Measurements from ENCODE around the gene CHST14. TPM values are rescaled to one million over a fixed set of nuclear protein-coding genes. Genes with fewer than 3 reads are reported as not detected.
A peak's percentile ranks its signal among the peaks of the same experiment; 100 is the strongest.

CHST14 gene
- total RNA-seq, 1 donor, result 14.2 TPM

- no peak for DNase-seq (ENCODE audit: low read depth)
- TF ChIP-seq, protein P1, sequence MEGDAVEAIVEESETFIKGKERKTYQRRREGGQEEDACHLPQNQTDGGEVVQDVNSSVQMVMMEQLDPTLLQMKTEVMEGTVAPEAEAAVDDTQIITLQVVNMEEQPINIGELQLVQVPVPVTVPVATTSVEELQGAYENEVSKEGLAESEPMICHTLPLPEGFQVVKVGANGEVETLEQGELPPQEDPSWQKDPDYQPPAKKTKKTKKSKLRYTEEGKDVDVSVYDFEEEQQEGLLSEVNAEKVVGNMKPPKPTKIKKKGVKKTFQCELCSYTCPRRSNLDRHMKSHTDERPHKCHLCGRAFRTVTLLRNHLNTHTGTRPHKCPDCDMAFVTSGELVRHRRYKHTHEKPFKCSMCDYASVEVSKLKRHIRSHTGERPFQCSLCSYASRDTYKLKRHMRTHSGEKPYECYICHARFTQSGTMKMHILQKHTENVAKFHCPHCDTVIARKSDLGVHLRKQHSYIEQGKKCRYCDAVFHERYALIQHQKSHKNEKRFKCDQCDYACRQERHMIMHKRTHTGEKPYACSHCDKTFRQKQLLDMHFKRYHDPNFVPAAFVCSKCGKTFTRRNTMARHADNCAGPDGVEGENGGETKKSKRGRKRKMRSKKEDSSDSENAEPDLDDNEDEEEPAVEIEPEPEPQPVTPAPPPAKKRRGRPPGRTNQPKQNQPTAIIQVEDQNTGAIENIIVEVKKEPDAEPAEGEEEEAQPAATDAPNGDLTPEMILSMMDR (IDR thresholded peaks at IDR 0.05; ENCODE audit: insufficient read depth, low read depth, low read length), result no peak
- H3K4me3 ChIP-seq (ENCODE audit: low read depth, low read length), result no peak overlapping the region
Observed at GRCh38 chr15:40429068-40429710, 41.6 kb upstream of the CHST14 start.

DNA sequence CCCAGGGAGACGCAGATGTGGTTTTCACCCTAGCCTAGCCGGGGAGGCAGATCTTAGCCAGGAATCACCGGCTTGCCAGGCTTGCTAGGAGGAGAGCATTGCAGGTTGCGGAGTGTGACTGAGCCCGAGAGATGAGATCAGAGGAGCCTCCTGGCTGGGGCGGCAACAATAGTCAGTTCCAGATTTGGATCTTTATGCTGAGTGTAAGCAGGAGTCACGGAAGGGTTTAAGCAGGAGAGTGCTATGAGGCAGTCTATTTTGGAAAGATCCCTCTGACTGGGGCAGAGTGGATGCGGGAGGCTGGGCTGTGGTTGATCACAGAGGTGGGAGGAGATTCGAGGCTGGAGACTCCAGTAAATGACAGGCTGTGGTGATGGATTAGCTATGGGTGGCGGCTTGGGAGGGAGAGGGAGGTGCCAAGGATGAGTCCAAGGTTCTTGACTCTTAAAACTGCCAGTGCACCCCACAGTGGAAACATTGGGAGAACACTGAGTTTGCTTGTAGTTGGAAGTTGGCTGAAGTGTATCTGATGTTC, 40.4 kb upstream of the CHST14 start:
- no peak for DNase-seq (ENCODE audit: low read depth)
- H3K4me3 ChIP-seq (ENCODE audit: low read depth, low read length), result no peak overlapping the region
- TF ChIP-seq, protein P1 (IDR thresholded peaks at IDR 0.05; ENCODE audit: insufficient read depth, low read depth, low read length), result no peak

DNA sequence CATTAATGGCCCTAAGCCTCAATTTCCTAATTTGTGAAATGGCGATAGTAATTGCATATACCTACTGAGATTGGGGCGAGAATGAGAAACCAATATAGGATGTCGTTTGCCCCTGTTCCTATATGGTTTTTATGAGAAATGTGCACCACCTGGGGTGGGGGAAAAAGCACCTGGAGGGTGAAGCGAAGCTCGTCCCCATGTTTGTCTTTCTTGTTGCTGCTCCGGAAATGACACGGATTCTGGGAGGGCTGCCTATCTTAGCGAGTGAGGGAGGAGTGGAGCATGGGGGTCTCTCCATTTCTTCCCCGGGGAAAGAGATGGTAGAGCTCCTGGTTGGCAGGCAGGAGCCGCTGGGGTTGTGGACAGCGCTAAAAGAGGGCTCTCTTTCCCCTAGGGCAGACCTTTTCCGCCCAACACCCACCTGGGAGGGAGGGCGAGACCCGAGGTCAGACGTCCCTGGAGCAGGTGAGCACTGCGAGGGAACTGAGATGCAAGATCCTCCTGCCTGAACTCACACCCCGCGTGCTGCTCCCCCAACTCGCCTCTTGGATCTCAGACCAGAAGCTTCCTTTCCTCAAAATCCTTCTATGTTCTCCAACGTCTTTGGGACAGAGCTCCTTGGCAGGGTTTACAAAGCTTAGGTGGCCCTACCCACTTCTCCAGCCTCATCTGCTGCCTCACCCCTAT, 35.6 kb upstream of the CHST14 start:
- DNase-seq (ENCODE audit: low read depth), result no peak
- no peak overlapping the region for H3K4me3 ChIP-seq (ENCODE audit: low read depth, low read length)
- TF ChIP-seq, protein P1 (IDR thresholded peaks at IDR 0.05; ENCODE audit: insufficient read depth, low read depth, low read length), result no peak

DNA sequence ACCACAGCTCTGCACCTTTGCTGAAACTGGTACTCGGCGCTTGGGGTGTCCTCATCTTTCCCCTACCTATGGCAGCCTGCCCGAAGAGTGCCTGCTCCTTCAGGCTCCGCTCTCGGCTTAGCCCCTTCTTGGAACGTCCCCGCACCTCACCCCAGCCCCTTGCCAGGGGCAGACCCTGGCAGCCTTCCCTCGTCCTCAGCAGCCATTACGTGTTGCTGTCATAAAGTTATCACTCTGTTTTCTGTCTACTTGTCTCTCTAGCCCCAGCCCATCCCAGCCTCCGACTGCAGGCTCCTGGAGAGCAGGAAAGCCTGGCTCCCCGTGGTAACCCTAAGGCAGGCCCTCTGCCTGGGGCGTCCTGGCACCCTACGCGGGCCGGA, 35.1 kb upstream of the CHST14 start:
- TF ChIP-seq, protein P1 (IDR thresholded peaks at IDR 0.05; ENCODE audit: insufficient read depth, low read depth, low read length), result no peak
- no peak for DNase-seq (ENCODE audit: low read depth)
- H3K4me3 ChIP-seq (ENCODE audit: low read depth, low read length), result peak overlapping the region; percentile 56

DNA sequence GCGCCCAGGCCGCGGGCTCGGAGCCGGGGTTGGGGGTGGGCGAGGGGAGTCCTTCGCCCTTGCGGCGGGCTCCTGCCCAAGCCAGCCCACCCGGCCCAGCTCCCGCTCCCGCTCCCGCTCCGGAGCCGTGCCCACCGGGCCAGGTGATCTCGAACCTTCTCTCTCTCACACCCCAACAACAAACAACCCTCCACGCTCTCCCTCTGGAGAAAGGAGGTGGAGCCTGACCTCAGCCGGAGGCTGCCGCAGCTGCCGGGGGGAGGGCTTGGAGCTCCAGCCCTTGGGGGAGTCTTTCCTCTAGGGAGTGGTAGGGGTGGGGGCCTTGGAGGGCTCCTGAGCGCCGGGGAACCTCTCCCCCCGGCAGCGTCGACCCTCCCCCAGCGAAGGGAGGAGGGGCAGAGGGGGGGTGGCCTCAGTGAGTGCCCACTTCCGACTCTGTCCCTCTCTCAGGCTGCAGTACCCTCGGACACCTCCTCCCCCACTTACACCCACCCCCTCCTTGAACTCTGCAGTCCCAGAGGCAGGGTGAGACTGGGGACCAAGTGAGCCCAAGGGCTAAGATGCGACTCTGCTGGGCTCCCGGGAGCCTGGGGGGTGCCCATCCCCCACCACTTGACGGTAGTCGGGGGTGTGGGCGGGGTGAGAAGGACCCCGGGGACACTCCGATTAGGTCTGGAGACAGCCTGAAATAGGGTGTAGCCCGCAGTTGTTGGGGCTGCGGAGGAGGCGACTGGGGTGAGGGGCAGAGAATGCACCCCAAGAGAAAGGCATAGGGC, 34.5 kb upstream of the CHST14 start:
- H3K4me3 ChIP-seq (ENCODE audit: low read depth, low read length), result peak overlapping the region; percentile 56
- TF ChIP-seq, protein P1 (IDR thresholded peaks at IDR 0.05; ENCODE audit: insufficient read depth, low read depth, low read length), result no peak
- no peak for DNase-seq (ENCODE audit: low read depth)

DNA sequence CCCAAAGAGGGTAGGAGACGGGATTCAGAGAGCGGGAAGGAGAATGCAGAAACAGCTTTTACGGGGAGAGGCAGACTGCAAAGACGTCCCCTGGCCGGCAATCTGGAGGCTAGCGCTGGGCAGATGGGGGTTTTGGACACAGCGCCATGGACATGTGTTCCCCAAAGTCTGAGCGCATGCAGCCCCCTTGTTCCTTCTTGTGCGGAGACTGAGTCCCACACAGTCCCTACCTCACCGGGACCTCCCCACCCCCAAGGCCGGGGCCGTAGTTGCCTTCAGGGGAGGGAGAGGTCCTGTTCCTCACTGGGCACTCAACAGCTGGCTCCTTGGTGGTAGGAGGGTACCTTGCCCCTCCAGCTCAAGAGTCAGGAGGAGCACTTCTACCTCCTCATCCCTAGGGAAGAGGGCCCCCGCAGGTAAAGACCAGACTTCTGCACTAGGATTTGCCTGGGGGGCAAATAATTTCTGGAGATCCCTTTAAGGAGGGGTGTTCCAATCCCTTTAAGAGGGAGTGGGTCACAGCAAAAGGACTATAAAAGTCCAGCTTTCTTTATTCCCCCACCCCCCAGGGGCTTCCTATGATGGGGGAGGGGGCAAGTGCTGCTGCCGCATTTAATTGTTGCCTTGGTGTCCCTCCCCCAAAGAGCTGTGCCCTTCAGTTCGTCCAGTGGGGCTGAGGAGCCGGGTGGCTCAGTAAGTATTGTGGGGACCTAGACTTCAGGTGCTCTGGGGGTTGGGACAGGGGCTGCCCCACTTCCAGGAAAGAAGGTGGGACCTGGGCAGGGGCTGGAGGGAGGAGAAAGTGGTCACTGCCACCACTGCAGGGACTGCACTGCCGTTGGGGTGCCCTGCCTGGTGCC, 33.7 kb upstream of the CHST14 start:
- no peak for DNase-seq (ENCODE audit: low read depth)
- TF ChIP-seq, protein P1 (IDR thresholded peaks at IDR 0.05; ENCODE audit: insufficient read depth, low read depth, low read length), result no peak
- H3K4me3 ChIP-seq (ENCODE audit: low read depth, low read length), result peak overlapping the region; percentile 56

Measured in fibroblast of villous mesenchyme (primary cell).